Measurements from ENCODE around the gene BANP.

The BANP gene

DNA sequence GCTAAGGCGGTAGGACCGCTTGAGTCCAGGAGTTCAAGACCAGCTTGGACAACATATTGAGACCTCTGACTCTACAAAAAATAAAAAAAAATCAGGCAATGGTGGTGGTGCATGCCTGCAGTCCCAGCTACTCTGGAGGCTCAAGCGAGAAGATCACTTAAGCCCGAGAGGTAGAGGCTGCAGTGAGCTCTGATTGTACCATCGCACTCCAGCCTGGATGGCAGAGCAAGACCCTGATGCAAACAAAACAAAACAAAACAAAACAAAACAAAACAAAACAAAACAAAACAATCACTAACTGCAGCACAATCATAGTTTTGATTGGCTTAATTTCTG is 2.5 kb upstream of the BANP start:
- DNase-seq (ENCODE audit: extremely low read depth, low read depth): no peak
- TF ChIP-seq CTCF (IDR thresholded peaks at IDR 0.05; ENCODE audit: low read depth, low read length, missing control alignments): no peak
- no peak overlapping the region for H3K4me3 ChIP-seq (replicated peaks; ENCODE audit: low read depth, low read length)

DNA sequence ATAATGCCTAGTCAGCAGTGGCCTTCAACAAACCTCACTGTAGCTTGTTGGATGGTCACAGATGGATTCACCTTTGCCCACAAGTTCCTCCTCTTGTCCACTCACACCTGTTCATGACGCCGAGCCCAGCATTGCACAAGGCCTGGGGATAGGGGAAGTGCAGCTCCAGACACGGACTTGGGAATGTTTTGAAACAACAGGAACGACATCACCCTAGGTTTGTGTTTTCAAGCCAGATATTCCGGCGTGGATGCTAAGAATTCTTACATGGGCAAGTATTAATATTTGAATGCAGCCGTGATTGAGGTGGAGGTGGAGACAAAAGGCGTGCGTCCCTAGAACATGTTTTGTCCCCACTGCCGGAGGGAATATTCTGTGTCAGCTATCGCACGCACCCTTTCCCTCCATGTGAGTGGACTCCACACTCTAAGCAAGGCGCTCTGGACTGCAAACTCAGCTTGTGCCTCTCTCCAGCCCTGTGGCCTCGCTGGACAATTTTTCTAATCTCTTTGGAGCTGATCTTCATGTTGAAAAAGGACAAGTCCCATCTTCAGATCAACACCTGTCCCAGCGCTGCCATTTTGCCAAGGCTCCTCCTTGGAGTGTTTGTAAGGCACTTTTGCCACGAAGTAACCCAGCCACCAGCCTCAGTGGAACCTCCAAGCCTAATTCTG is 2.0 kb upstream of the BANP start:
- DNase-seq (ENCODE audit: extremely low read depth, low read depth): no peak
- no peak overlapping the region for H3K4me3 ChIP-seq (replicated peaks; ENCODE audit: low read depth, low read length)
- TF ChIP-seq CTCF (IDR thresholded peaks at IDR 0.05; ENCODE audit: low read depth, low read length, missing control alignments): no peak

DNA sequence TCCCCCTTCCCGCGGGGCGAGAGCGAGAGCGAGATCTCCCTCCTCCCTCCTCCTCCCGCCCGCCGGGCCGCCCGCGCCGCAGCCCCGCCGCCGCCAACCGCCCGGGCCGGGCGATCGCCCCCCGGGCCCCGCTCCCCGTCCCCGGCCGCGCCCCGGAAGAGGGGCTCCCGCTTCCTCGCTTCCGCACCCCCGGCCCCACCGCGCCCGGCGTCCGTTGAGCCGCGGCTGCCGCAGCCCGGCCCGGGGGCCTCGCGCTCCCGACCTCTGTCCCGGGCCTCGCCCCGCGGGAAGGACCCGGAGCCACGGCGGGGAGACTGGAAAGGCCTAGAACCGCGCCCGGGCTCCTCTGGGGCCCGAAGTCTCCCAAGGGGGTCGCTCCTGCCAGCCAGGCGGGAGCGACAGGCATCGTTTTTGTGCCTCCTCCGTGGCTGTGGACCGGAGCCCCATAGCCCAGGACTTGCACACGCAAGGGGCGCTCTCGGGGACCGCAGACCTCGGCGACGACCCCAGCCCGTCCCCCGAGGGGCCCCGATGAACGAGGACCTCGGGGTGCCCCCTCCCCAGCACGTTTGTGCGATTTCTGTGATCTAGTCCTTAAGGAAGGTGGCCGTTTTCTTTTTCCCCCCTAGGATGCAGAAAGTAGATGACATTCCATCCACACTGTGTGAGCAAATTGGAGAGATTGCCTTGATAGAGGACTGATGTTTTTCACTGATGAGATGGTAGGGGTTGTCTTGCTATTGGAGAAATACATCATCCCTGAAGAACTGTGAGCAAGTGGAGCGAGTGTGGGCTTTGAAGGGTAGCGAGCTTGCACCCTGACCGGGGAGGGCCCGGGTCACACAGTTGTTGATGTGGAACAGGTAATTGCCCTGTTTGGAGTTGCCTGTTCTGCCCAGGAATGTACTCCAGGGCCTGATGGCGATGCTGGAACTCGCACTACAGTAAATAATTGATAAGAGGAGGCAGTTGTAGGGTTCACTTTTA is 611 bp downstream of the BANP start:
- no peak for DNase-seq (ENCODE audit: extremely low read depth, low read depth)
- no peak for TF ChIP-seq CTCF (IDR thresholded peaks at IDR 0.05; ENCODE audit: low read depth, low read length, missing control alignments)
- peak overlapping the region; percentile 68 for H3K4me3 ChIP-seq (replicated peaks; ENCODE audit: low read depth, low read length)

DNA sequence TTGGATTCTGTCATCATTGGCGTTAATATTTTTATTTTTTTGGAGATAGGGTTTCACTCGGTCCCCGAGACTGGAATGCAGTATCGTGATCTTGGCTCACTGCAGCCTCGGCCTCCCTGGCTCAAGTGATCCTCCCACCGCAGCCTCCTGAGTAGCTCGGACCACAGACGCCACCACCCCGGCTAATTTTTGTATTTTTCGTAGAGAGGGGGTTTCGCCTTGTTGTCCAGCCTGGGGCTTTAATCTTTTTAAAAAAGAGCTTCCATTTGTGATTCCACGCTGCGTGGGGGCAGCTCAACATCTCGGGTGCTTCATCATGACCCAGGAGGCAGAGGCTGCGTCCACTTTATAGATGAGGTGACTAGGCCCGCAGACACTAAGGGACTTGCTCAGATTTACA is 1.5 kb downstream of the BANP start:
- no peak for DNase-seq (ENCODE audit: extremely low read depth, low read depth)
- TF ChIP-seq CTCF (IDR thresholded peaks at IDR 0.05; ENCODE audit: low read depth, low read length, missing control alignments): no peak

GRCh38 chr16:87953308-87954215 is 2.3 kb downstream of the BANP start:
- no peak overlapping the region for H3K4me3 ChIP-seq (replicated peaks; ENCODE audit: low read depth, low read length)
- TF ChIP-seq CTCF (IDR thresholded peaks at IDR 0.05; ENCODE audit: low read depth, low read length, missing control alignments): no peak

More for the DNA sequence above, 1.5 kb downstream of the BANP start:
- H3K4me3 ChIP-seq (replicated peaks; ENCODE audit: low read depth, low read length): peak overlapping the region; percentile 68

DNA sequence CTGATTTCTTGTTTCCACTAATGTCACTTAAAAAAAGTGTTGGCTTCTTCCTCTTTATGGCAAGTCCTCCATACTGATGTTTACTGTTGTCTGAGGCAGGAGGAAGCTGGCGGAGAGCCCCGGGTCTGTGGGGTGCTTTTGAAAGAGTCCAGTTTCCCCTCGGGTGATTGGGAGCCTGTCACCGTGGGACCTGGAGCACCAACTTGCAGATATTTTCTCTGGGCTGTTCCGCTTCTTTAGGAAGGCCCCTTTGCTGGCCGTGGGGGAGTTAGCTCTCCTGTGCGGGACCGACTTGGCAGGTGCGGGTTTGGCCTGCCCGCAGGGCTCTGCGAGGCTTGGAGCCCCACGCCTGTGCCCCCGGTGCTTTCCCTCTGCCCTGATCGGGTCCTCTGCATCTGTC is 3.1 kb downstream of the BANP start:
- no peak for DNase-seq (ENCODE audit: extremely low read depth, low read depth)
- no peak for TF ChIP-seq CTCF (IDR thresholded peaks at IDR 0.05; ENCODE audit: low read depth, low read length, missing control alignments)
- no peak overlapping the region for H3K4me3 ChIP-seq (replicated peaks; ENCODE audit: low read depth, low read length)

More at GRCh38 chr16:87953308-87954215, 2.3 kb downstream of the BANP start:
- no peak for DNase-seq (ENCODE audit: extremely low read depth, low read depth)

Measured in HFF-Myc (cell line).